Coronary artery (tissue), 2 donors: ENCODE data around the gene IL16.
A peak's percentile ranks its signal among the peaks of the same experiment; 100 is the strongest.

Source experiments
- DNase-seq: peaks from one replicate; pipeline ENCODE4 v3.0.0-alpha.2; 2017; ENCODE audit warnings: low spot score
- H3K27ac ChIP-seq, 2 donors: fragments of 200-600 bp; sonication (generic); one replicate each; pipeline ENCODE4 v1.5.1; 2016 to 2019
- H3K4me3 ChIP-seq: fragments of 200-600 bp; sonication (generic); 2 replicates; pipeline ENCODE4 v1.5.1; 2016; ENCODE audit warnings: mild to moderate bottlenecking, moderate library complexity
- CTCF ChIP-seq: fragments of 200-600 bp; sonication (generic); IDR thresholded peaks from one replicate; pipeline ENCODE4 v1.5.1; 2019; ENCODE audit warnings: antibody characterized with exemption

IL16 gene

DNA sequence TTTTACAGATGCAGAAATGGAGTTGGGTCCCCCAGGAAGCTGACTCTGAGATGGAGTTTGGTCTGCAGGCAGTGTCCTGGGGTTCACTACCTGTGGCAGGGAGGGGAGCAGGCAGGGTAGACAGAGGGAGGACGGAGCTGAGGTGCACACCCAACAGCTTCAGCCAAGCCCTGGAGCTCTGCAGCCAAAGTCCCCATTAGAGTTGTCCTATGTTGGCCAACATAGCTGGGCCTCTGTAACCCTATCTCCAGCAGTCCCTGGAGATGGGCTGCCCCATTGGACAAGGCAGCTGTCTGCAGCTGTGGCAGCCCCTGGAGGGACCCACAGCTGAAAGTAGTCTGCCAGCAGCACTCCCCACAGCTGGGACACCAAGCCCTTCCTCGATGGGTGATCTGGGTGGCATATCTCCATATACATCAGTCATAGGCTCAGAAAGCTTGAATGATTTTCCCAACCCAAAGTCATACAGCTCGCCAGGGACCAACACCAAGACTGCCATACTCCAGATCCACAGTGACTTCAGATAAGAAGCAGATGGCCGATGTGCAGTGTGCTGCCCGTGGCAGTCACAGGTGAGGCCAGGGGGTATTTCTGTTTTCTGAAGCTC, 95.3 kb downstream of the IL16 start:
- no peak for DNase-seq
- H3K4me3 ChIP-seq = no peak overlapping the region
- H3K27ac ChIP-seq = no peak overlapping the region
- TF ChIP-seq CTCF = no peak

DNA sequence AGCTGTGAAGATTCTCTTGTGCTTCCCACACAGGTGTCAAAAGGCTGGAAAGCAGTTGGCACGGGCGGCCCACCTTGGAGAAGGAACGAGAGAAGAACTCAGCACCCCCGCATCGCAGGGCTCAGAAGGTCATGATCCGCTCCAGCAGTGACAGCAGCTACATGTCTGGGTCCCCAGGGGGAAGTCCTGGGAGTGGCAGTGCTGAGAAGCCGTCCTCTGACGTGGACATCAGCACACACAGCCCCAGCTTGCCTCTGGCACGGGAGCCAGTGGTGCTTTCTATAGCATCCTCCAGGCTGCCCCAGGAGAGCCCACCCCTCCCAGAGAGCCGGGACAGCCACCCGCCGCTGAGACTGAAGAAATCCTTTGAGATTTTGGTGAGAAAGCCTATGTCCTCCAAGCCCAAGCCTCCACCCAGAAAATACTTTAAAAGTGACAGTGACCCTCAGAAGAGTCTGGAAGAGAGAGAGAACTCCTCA, 95.9 kb downstream of the IL16 start:
- DNase-seq = no peak
- H3K4me3 ChIP-seq = no peak overlapping the region
- H3K27ac ChIP-seq = no peak overlapping the region
- no peak for TF ChIP-seq CTCF

GRCh38 chr15:81293728-81294515, 97.2 kb downstream of the IL16 start:
- no peak for DNase-seq
- Histone ChIP-seq H3K27ac (peak overlapping the region in 1 of 2 donors; percentile 13), H3K4me3 (no peak overlapping the region)
- TF ChIP-seq CTCF = no peak

GRCh38 chr15:81294516-81294880, 97.8 kb downstream of the IL16 start:
- no peak for DNase-seq
- Histone ChIP-seq H3K27ac (peak overlapping the region in 1 of 2 donors; percentile 13), H3K4me3 (no peak overlapping the region)
- no peak for TF ChIP-seq CTCF

- H3K4me3 ChIP-seq = no peak overlapping the region
- DNase-seq = no peak
- no peak for TF ChIP-seq CTCF
- peak overlapping the region in 1 of 2 donors; percentile 81 for H3K27ac ChIP-seq
These were observed 98.9 kb downstream of the IL16 start for GRCh38 chr15:81295486-81296121.

DNA sequence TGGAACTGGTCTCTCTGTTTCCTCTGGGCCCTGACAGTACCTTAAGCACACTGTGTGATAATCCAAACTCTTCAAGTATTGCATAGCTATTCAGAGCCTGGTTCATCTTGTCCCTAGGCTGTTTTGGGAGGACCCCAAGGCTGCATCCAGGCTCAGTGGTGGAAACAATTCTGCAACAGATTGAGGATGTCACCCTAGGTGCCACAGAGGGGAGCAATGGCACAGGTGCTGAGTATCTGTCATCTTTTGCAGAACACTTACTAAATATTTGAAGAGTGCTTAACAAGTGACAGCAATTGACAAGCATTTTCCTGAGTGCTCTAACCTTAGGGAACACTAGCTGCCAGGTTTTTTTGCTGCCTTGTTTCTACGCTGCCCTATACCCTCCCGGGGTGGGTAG, 99.5 kb downstream of the IL16 start:
- TF ChIP-seq CTCF = no peak
- Histone ChIP-seq H3K4me3 (no peak overlapping the region), H3K27ac (peak overlapping the region in 1 of 2 donors; percentile 81)
- no peak for DNase-seq
